ENCODE data around the gene ABHD8.

ABHD8 gene

GRCh38 chr19:17294051-17294891, 9.0 kb downstream of the ABHD8 start:
- ChIA-PET CTCF (no interaction called here), POLR2A (interaction anchor here (1.5 kb wide), 1 partner anchor 11 kb away, joined by 4 read pairs; the partner anchor contains the start of gene MRPL34)
- TF ChIP-seq HDGF (IDR thresholded peaks at IDR 0.05; ENCODE audit: borderline replicate concordance) (0 out of 2 replicates have a peak, but pooled peaks have one; percentile 82), FOXK2 (IDR thresholded peaks at IDR 0.05) (no peak)
- DNase-seq (ENCODE audit: extremely low spot score): peak; percentile 91

GRCh38 chr19:17293605-17294004, 9.6 kb downstream of the ABHD8 start:
- ChIA-PET CTCF (interaction anchor here (0.8 to 1.3 kb wide), 3 partner anchors 13 to 39 kb away, joined by 4 to 10 read pairs (median 5); no protein-coding TSS in a partner anchor), POLR2A (interaction anchor here (1.0 to 2.2 kb wide), 6 partner anchors 12 to 45 kb away, joined by 3 to 14 read pairs (median 6); partner anchors contain the start of genes DDA1, GTPBP3 and MRPL34)
- TF ChIP-seq ZNF384 (IDR thresholded peaks at IDR 0.05) (no peak), L3MBTL2 (conservative IDR thresholded peaks at IDR 0.05) (no peak), FOXK2 (IDR thresholded peaks at IDR 0.05) (no peak), SP1 (IDR thresholded peaks at IDR 0.05) (no peak), NFRKB (IDR thresholded peaks at IDR 0.05) (no peak), HDGF (IDR thresholded peaks at IDR 0.05; ENCODE audit: borderline replicate concordance) (no peak), ELF4 (IDR thresholded peaks at IDR 0.05) (no peak), ARNT (IDR thresholded peaks at IDR 0.05) (no peak), FOXM1 (IDR thresholded peaks at IDR 0.05; ENCODE audit: borderline replicate concordance) (no peak), BHLHE40 (IDR thresholded peaks at IDR 0.05; ENCODE audit: borderline replicate concordance) (no peak), TARDBP (IDR thresholded peaks at IDR 0.05) (no peak), SUZ12 (IDR thresholded peaks at IDR 0.05) (no peak), FOXA1 (IDR thresholded peaks at IDR 0.05) (no peak), CTBP1 (IDR thresholded peaks at IDR 0.05; ENCODE audit: borderline replicate concordance) (no peak), LEF1 (IDR thresholded peaks at IDR 0.05; ENCODE audit: borderline replicate concordance) (no peak), PKNOX1 (IDR thresholded peaks at IDR 0.05) (no peak)
- no peak for DNase-seq (ENCODE audit: extremely low spot score)

GRCh38 chr19:17292301-17293074, 10.7 kb downstream of the ABHD8 start:
- POLR2A ChIA-PET: interaction anchor here (0.6 to 2.2 kb wide), 14 partner anchors 11 to 144 kb away, joined by 3 to 14 read pairs (median 4); partner anchors contain the start of genes ABHD8, ANO8, DDA1 and GTPBP3
- peak; percentile 94 for DNase-seq (ENCODE audit: extremely low spot score)
- no peak for TF ChIP-seq SUZ12 (IDR thresholded peaks at IDR 0.05)
- peak; percentile 49; the same call in 1 of the 2 replicates for TF ChIP-seq ELF4 (IDR thresholded peaks at IDR 0.05)
- no peak for TF ChIP-seq FOXA1 (IDR thresholded peaks at IDR 0.05)
- TF ChIP-seq SP1 (IDR thresholded peaks at IDR 0.05): no peak
- TF ChIP-seq NFRKB (IDR thresholded peaks at IDR 0.05): no peak
- TF ChIP-seq FOXM1 (IDR thresholded peaks at IDR 0.05; ENCODE audit: borderline replicate concordance): no peak
- TF ChIP-seq PKNOX1 (IDR thresholded peaks at IDR 0.05): no peak
- peak; percentile 82 for TF ChIP-seq L3MBTL2 (conservative IDR thresholded peaks at IDR 0.05)
- no peak for TF ChIP-seq CTBP1 (IDR thresholded peaks at IDR 0.05; ENCODE audit: borderline replicate concordance)
- TF ChIP-seq LEF1 (IDR thresholded peaks at IDR 0.05; ENCODE audit: borderline replicate concordance): no peak
- no peak for TF ChIP-seq FOXK2 (IDR thresholded peaks at IDR 0.05)
- no peak for TF ChIP-seq HDGF (IDR thresholded peaks at IDR 0.05; ENCODE audit: borderline replicate concordance)
- no peak; the same call in 1 of the 2 replicates for TF ChIP-seq ZNF384 (IDR thresholded peaks at IDR 0.05)
- CTCF ChIA-PET: interaction anchor here (0.6 to 1.3 kb wide), 8 partner anchors 11 to 274 kb away, joined by 3 to 11 read pairs (median 6); partner anchors contain the start of gene ABHD8

GRCh38 chr19:17289489-17289888, 13.7 kb downstream of the ABHD8 start:
- no peak for TF ChIP-seq SP1 (IDR thresholded peaks at IDR 0.05)
- peak; percentile 98 for TF ChIP-seq PKNOX1 (IDR thresholded peaks at IDR 0.05)
- ChIA-PET CTCF (interaction anchor here (1.8 kb wide), 1 partner anchor 23 kb away, joined by 5 read pairs; the partner anchor contains the start of gene BABAM1), POLR2A (interaction anchor here (0.8 to 2.1 kb wide), 5 partner anchors 16 to 74 kb away, joined by 3 to 9 read pairs (median 4); partner anchors contain the start of genes BABAM1, MRPL34 and USE1)
- peak; percentile 91 for DNase-seq (ENCODE audit: extremely low spot score)

GRCh38 chr19:17286752-17287151, 16.5 kb downstream of the ABHD8 start:
- no peak for DNase-seq (ENCODE audit: extremely low spot score)
- no peak for TF ChIP-seq PKNOX1 (IDR thresholded peaks at IDR 0.05)
- no peak for TF ChIP-seq CTBP1 (IDR thresholded peaks at IDR 0.05; ENCODE audit: borderline replicate concordance)
- no peak for TF ChIP-seq BHLHE40 (IDR thresholded peaks at IDR 0.05; ENCODE audit: borderline replicate concordance)
- TF ChIP-seq HDGF (IDR thresholded peaks at IDR 0.05; ENCODE audit: borderline replicate concordance): no peak
- no peak for TF ChIP-seq FOXK2 (IDR thresholded peaks at IDR 0.05)
- TF ChIP-seq ELF4 (IDR thresholded peaks at IDR 0.05): no peak
- TF ChIP-seq SUZ12 (IDR thresholded peaks at IDR 0.05): no peak
- no peak for TF ChIP-seq FOXA1 (IDR thresholded peaks at IDR 0.05)
- no peak for TF ChIP-seq L3MBTL2 (conservative IDR thresholded peaks at IDR 0.05)
- no peak for TF ChIP-seq SP1 (IDR thresholded peaks at IDR 0.05)
- ChIA-PET POLR2A (interaction anchor here (1.4 kb wide), 1 partner anchor 20 kb away, joined by 3 read pairs; the partner anchor contains the start of gene BABAM1), CTCF (no interaction called here)

All from HEK293T (cell line).